Endothelial cell of umbilical vein (primary cell): ENCODE results near the gene MELTF. TPM values are rescaled to one million over a fixed set of nuclear protein-coding genes. Genes with fewer than 3 reads are reported as not detected.
"Not testable (repeated sequence)": the region's sequence is repeated elsewhere in the genome, so short reads cannot be mapped to it uniquely, and the experiment has no call there.

Experiments used
- BruUV-seq: library from RNA; stranded (reverse); fragments of 400-500 nt; replicated peaks from 2 replicates; lab custom pipeline; 2021; lab: Mats Ljungman, UMichigan
- CTCF ChIA-PET: fragments of 300-600, 350-600 bp; sonication (Branson Sonifier 250); formaldehyde crosslinking; loops from one replicate; lab custom pipeline; 2021; ENCODE audit warnings: antibody characterized with exemption, inconsistent platforms; lab: Charles Lee
- POLR2A ChIA-PET: fragments of 300-600, 350-600 bp; sonication (Branson Sonifier 250); formaldehyde crosslinking; loops from one replicate; lab custom pipeline; 2021; ENCODE audit warnings: antibody characterized with exemption, inconsistent platforms; lab: Charles Lee
- DNase-seq: peaks from one replicate; pipeline ENCODE4 v3.0.0-alpha.2; 2011; ENCODE audit warnings: low read depth, low spot score
- FAIRE-seq: peaks from 2 replicates; lab custom pipeline; 2011; peaks lifted over from hg19 to GRCh38; lab: Jason Lieb, UNC
- H2AFZ ChIP-seq: 2 replicates; pipeline ENCODE4 v1.6.0; 2012; ENCODE audit warnings: low read depth, low read length, control low read depth, inconsistent platforms
- H3K27ac ChIP-seq: 2 replicates; pipeline ENCODE4 v1.5.1; 2011; ENCODE audit warnings: low read depth, mild to moderate bottlenecking, control low read depth, low read length, moderate library complexity; ENCODE audit not compliant: insufficient read depth
- H3K27me3 ChIP-seq, 2 experiments: 2 replicates each; pipeline versions ENCODE4 v1.6.0 to v1.6.1; 2011; ENCODE audit warnings: low read length in 2 of 2, mixed read lengths in 1 of 2; ENCODE audit not compliant: control insufficient read depth in 2 of 2, insufficient read depth in 2 of 2
- H3K36me3 ChIP-seq, 2 experiments: 2 replicates in 1 of 2; 3 replicates in 1 of 2; pipeline ENCODE4 v1.5.1; 2011; ENCODE audit warnings: low read length in 2 of 2, mild to moderate bottlenecking in 1 of 2, moderate library complexity in 1 of 2; ENCODE audit not compliant: control insufficient read depth in 2 of 2, insufficient read depth in 2 of 2; ENCODE audit errors: extremely low read depth in 1 of 2
- H3K4me1 ChIP-seq: 3 replicates; pipeline ENCODE4 v1.5.1; 2011; ENCODE audit warnings: mild to moderate bottlenecking, low read length; ENCODE audit not compliant: control insufficient read depth, insufficient read depth; ENCODE audit errors: extremely low read depth
- H3K4me2 ChIP-seq: 2 replicates; pipeline ENCODE4 v1.6.1; 2011; ENCODE audit warnings: low read length, control low read depth, mixed read lengths; ENCODE audit not compliant: insufficient read depth
- H3K4me3 ChIP-seq, 3 experiments: fragments of 200-600 bp in 1 of 3; sonication (generic), shearing (Covaris generic) in 1 of 3; replicated peaks in 1 of 3; 2 replicates each; pipeline ENCODE4 v1.5.1; 2011 to 2016; ENCODE audit warnings: control low read depth in 3 of 3, low read length in 3 of 3, mild to moderate bottlenecking in 2 of 3, inconsistent platforms in 1 of 3, low read depth in 1 of 3, moderate library complexity in 1 of 3; ENCODE audit not compliant: insufficient read depth in 1 of 3
- H3K79me2 ChIP-seq: 2 replicates; pipeline ENCODE4 v1.6.0; 2012; ENCODE audit warnings: low read length, inconsistent platforms; ENCODE audit not compliant: control insufficient read depth, insufficient read depth
- H3K9ac ChIP-seq: replicated peaks from 2 replicates; pipeline ENCODE3; 2011; ENCODE audit warnings: low read length, control low read depth; ENCODE audit not compliant: insufficient read depth; ENCODE audit errors: extremely low read depth
- H3K9me1 ChIP-seq: replicated peaks from 3 replicates; pipeline ENCODE4 v1.6.0; 2011; ENCODE audit warnings: mild to moderate bottlenecking, low read length; ENCODE audit not compliant: control insufficient read depth, insufficient read depth; ENCODE audit errors: extremely low read depth
- H3K9me3 ChIP-seq: replicated peaks from 2 replicates; pipeline ENCODE4 v1.5.1; 2012; ENCODE audit warnings: low read length, inconsistent platforms; ENCODE audit not compliant: control insufficient read depth, insufficient read depth
- H4K20me1 ChIP-seq: replicated peaks from 2 replicates; pipeline ENCODE3; 2011; ENCODE audit warnings: mild to moderate bottlenecking, low read length; ENCODE audit not compliant: control insufficient read depth, insufficient read depth; ENCODE audit errors: extremely low read depth
- EZH2 ChIP-seq: IDR thresholded peaks from 2 replicates; pipeline ENCODE4 v1.6.1; 2012; ENCODE audit warnings: borderline replicate concordance, low read depth, mild to moderate bottlenecking, moderate library complexity, low read length, inconsistent platforms; ENCODE audit not compliant: severe bottlenecking
- FOS ChIP-seq: IDR thresholded peaks from 2 replicates; pipeline ENCODE4 v1.6.1; 2011; ENCODE audit warnings: mild to moderate bottlenecking, low read length, moderate library complexity, borderline replicate concordance; ENCODE audit not compliant: insufficient read depth
- GATA2 ChIP-seq: IDR thresholded peaks from 2 replicates; pipeline ENCODE4 v1.7.0; 2011; ENCODE audit warnings: low read depth, mild to moderate bottlenecking, moderate library complexity, mixed read lengths, low read length; ENCODE audit not compliant: insufficient read length, insufficient read depth
- MYC ChIP-seq: IDR thresholded peaks from one replicate; pipeline ENCODE4 v1.6.1; 2011; ENCODE audit warnings: mild to moderate bottlenecking, low read depth, low read length
- POLR2A ChIP-seq: IDR thresholded peaks from 2 replicates; pipeline ENCODE4 v1.6.1; 2012; ENCODE audit warnings: low read depth, mild to moderate bottlenecking, control low read depth, low read length
- POLR2AphosphoS5 ChIP-seq: IDR thresholded peaks from 2 replicates; pipeline ENCODE4 v1.6.1; 2012; ENCODE audit warnings: low read depth, mild to moderate bottlenecking, control low read depth, low read length, moderate library complexity; ENCODE audit not compliant: insufficient read depth
- dilution Hi-C: fragments of 300-500 bp; cut with MboI; formaldehyde crosslinking; loops from one replicate; pipeline ENCODE4 v1.15.0; 2019; ENCODE audit warnings: low sequenced_read_pairs; ENCODE audit not compliant: extremely low pct_ligation_motif_present
- intact Hi-C: fragments of 100-400 bp; cut with micrococcal nuclease; formaldehyde crosslinking; loops from one replicate; pipeline ENCODE4 v1.10.0; 2022
- polyA plus RNA-seq, 4 experiments: library from polyadenylated mRNA; depleted of rRNA in 3 of 4; stranded (reverse) in 3 of 4; unstranded in 1 of 4; fragments of >200 nt; gene quantifications; 2 replicates each; pipeline versions ENCODE4 v1.2.1 to v1.2.3, GENCODE V29; 2011 to 2012; ENCODE audit warnings: missing spikeins in 1 of 4
- total RNA-seq: library from RNA; stranded (reverse); gene quantifications from 2 replicates; pipeline ENCODE4 v1.2.3, GENCODE V29; 2021
- TF ChIP-seq, protein P1 (sequence below): IDR thresholded peaks from 2 replicates; pipeline ENCODE4 v1.6.1; 2011; ENCODE audit not compliant: insufficient read depth, insufficient read length
- TF ChIP-seq, protein P2 (sequence below), 2 donors: IDR thresholded peaks; 1 replicate in 1 of 2; 2 replicates in 1 of 2; pipeline ENCODE4 v1.5.1; 2011; ENCODE audit warnings: low read length in 2 of 2, mild to moderate bottlenecking in 2 of 2, moderate library complexity in 2 of 2, control low read depth in 1 of 2, inconsistent platforms in 1 of 2, low read depth in 1 of 2; ENCODE audit not compliant: insufficient read depth in 1 of 2; ENCODE audit errors: extremely low read depth in 1 of 2

The MELTF gene
- total and polyA plus RNA-seq, 2 donors (not counting 3 experiments of a cell fraction or from before 2014, with no cell fraction given) = 0.59 to 2.3 TPM

DNA sequence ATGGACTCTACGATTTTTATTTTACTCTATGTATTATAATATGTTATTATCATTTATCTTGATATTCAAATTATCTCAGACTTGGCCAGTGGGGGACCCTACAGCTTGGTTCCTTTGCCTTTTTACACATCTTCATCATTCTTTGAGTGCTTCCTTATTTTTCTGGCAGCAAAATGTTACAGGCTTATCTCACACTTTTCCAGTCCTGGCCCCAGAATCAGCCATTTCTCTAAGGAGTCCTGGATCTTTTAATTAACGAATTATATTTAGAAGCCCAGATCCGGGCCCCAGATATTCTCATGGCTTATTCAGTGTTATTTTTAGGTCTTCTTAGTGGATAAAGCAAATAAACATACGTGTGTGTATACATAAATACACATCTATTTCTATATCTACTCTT lies 32.8 kb upstream of the MELTF start:
- Histone ChIP-seq H3K4me3 (no peak overlapping the region), H3K9me1 (no peaks in the 10 kb centered on the region), H3K4me1 (no peaks in the 10 kb centered on the region), H4K20me1 (no peaks in the 10 kb centered on the region), H3K36me3 (peaks cover 2 to 14% of the 10 kb centered on the region in 2 experiments), H3K27ac (no peak overlapping the region), H3K9ac (no peak overlapping the region), H3K9me3 (no peaks in the 10 kb centered on the region), H3K4me2 (no peak overlapping the region), H2AFZ (no peak overlapping the region), H3K27me3 (no peaks in the 10 kb centered on the region), H3K79me2 (no peaks in the 10 kb centered on the region)
- ChIA-PET POLR2A (no interaction called here), CTCF (no interaction called here)
- no peak for DNase-seq
- BruUV-seq = no TSS peak
- no peak for FAIRE-seq
- no peak for TF ChIP-seq MYC
- no peak for TF ChIP-seq POLR2A
- no peak for TF ChIP-seq POLR2AphosphoS5
- no peak for TF ChIP-seq EZH2
- TF ChIP-seq, protein P1, sequence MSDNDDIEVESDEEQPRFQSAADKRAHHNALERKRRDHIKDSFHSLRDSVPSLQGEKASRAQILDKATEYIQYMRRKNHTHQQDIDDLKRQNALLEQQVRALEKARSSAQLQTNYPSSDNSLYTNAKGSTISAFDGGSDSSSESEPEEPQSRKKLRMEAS = no peak
- no peak for TF ChIP-seq FOS
- TF ChIP-seq, protein P2, sequence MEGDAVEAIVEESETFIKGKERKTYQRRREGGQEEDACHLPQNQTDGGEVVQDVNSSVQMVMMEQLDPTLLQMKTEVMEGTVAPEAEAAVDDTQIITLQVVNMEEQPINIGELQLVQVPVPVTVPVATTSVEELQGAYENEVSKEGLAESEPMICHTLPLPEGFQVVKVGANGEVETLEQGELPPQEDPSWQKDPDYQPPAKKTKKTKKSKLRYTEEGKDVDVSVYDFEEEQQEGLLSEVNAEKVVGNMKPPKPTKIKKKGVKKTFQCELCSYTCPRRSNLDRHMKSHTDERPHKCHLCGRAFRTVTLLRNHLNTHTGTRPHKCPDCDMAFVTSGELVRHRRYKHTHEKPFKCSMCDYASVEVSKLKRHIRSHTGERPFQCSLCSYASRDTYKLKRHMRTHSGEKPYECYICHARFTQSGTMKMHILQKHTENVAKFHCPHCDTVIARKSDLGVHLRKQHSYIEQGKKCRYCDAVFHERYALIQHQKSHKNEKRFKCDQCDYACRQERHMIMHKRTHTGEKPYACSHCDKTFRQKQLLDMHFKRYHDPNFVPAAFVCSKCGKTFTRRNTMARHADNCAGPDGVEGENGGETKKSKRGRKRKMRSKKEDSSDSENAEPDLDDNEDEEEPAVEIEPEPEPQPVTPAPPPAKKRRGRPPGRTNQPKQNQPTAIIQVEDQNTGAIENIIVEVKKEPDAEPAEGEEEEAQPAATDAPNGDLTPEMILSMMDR (IDR thresholded peaks at IDR 0.05; ENCODE audit: extremely low read depth in 1 of 2, insufficient read depth in 1 of 2, low read depth in 1 of 2, low read length in 2 of 2) = no peak
- no peak for TF ChIP-seq GATA2
- dilution Hi-C loops (no loop called here), intact Hi-C loops (no loop called here)

DNA sequence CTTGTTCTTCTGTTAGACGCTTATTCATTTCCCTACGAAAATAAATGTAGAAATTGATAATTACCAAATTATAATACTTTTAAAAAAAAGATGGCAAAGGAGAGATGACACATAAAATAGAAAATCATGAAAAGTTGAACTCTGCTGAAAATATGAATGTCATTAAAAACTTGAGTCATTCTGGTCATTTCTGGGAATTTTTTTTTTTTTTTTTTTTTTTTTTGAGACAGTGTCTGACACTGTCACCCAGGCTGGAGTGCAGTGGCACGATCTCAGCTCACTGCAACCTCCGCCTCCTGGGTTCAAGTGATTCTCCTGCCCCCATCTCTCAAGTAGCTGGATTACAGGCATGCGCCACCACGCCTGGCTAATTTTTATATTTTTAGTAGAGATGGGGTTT lies 22.0 kb upstream of the MELTF start:
- FAIRE-seq, POLR2A ChIA-PET, DNase-seq, H3K27ac ChIP-seq, H3K4me2 ChIP-seq, intact Hi-C loops, dilution Hi-C loops, H3K4me3 ChIP-seq, H2AFZ ChIP-seq, H4K20me1 ChIP-seq, H3K9me1 ChIP-seq, H3K9me3 ChIP-seq, H3K79me2 ChIP-seq, BruUV-seq, H3K4me1 ChIP-seq, H3K9ac ChIP-seq, H3K36me3 ChIP-seq, H3K27me3 ChIP-seq, CTCF ChIA-PET: not testable (repeated sequence)
